Fibroblast of skin of right biceps (primary cell): ENCODE data around the gene TNK1.
"Not testable (repeated sequence)": the region's sequence is repeated elsewhere in the genome, so short reads cannot be mapped to it uniquely, and the experiment has no call there.

Experiments
- DNase-seq: peaks from one replicate; pipeline ENCODE4 v3.0.0-alpha.2; 2013

Gene TNK1

GRCh38 chr17:7380855-7381683, at the start of gene TNK1:
TSS of gene TNK1 (plus strand) at chr17:7381089. CDS start at chr17:7382927, 1,838 bp downstream.
- DNase-seq, result no peak

GRCh38 chr17:7332111-7332510, 48.8 kb upstream of the TNK1 start:
- no peak for DNase-seq

GRCh38 chr17:7332600-7333069, 48.3 kb upstream of the TNK1 start:
- DNase-seq, result not testable (repeated sequence)

GRCh38 chr17:7334938-7335538, 45.9 kb upstream of the TNK1 start:
- no peak for DNase-seq

- not testable (repeated sequence) for DNase-seq
Measured at GRCh38 chr17:7335765-7336164, 45.1 kb upstream of the TNK1 start.

GRCh38 chr17:7336240-7337175, 44.4 kb upstream of the TNK1 start, which contains the start of gene ACAP1:
TSS of gene ACAP1 (plus strand) at chr17:7336529. CDS start at chr17:7336735, 206 bp downstream.
- no peak for DNase-seq

GRCh38 chr17:7337600-7337999, 43.3 kb upstream of the TNK1 start:
- not testable (repeated sequence) for DNase-seq

GRCh38 chr17:7340179-7340578, 40.7 kb upstream of the TNK1 start:
- DNase-seq, result no peak

GRCh38 chr17:7341842-7342241, 39.0 kb upstream of the TNK1 start:
- no peak for DNase-seq

- DNase-seq, result no peak
Measured at GRCh38 chr17:7343250-7343649, 37.6 kb upstream of the TNK1 start.

GRCh38 chr17:7346761-7347614, 33.9 kb upstream of the TNK1 start:
- no peak for DNase-seq

- no peak for DNase-seq
Measured at GRCh38 chr17:7347630-7348477, 33.0 kb upstream of the TNK1 start.

GRCh38 chr17:7348478-7349242, 32.2 kb upstream of the TNK1 start:
- peak; percentile 62 for DNase-seq

- DNase-seq, result peak; percentile 96
Measured at GRCh38 chr17:7351665-7352502, 29.0 kb upstream of the TNK1 start, which contains the start of gene KCTD11. TSS of gene KCTD11 (plus strand) at chr17:7352162.

GRCh38 chr17:7352503-7352889, 28.4 kb upstream of the TNK1 start:
- no peak for DNase-seq

GRCh38 chr17:7352910-7353635, 27.8 kb upstream of the TNK1 start:
- no peak for DNase-seq

GRCh38 chr17:7354262-7354843, 26.5 kb upstream of the TNK1 start:
- DNase-seq, result peak; percentile 69

- peak; percentile 30 for DNase-seq
Measured at GRCh38 chr17:7355053-7355452, 25.8 kb upstream of the TNK1 start, which contains the start of gene TMEM95. TSS of gene TMEM95 (plus strand) at chr17:7355156. CDS start at chr17:7355205, 49 bp downstream.
